ENCODE results near the gene INPP5A. TPM values are rescaled to one million over a fixed set of nuclear protein-coding genes. Genes with fewer than 3 reads are reported as not detected.

Gene INPP5A
- total and polyA plus RNA-seq, 9 of the 15 experiments (the other 6 are each of a cell fraction or from before 2014, with no cell fraction given): 0.66 to 11.6 (median 7.7) TPM

GRCh38 chr10:132603851-132604533 is 66.4 kb downstream of the INPP5A start (continued):
- TF ChIP-seq ZHX1 (conservative IDR thresholded peaks at IDR 0.05; ENCODE audit: low read length) (no peak), SIN3B (IDR thresholded peaks at IDR 0.05; ENCODE audit: low read depth) (no peak), USF1 (CRISPR knock-in tag; IDR thresholded peaks at IDR 0.05) (no peak), HOXB6 (CRISPR knock-in tag; IDR thresholded peaks at IDR 0.05; ENCODE audit: borderline replicate concordance) (no peak), GABPB1 (CRISPR knock-in tag; IDR thresholded peaks at IDR 0.05) (no peak)

- Histone ChIP-seq H4K20me1 (replicated peaks; ENCODE audit: control insufficient read depth, insufficient read depth, low read length) (no peaks in the 10 kb centered on the region), H3K79me2 (ENCODE audit: control insufficient read depth, insufficient read depth, low read length) (no peaks in the 10 kb centered on the region; the same call in 2 of the 3 replicates), H2AFZ (ENCODE audit: low read depth, low read length) (no peak overlapping the region), H3K9me3 (replicated peaks; ENCODE audit: control insufficient read depth, insufficient read depth, low read depth, low read length) (no peaks in the 10 kb centered on the region), H3K36me3 (ENCODE audit: control insufficient read depth, insufficient read depth, low read length) (no peaks in the 10 kb centered on the region), H3K4me3 (no peak overlapping the region), H3K9ac (ENCODE audit: insufficient read depth in 1 of 2, low read depth in 2 of 2, low read length in 2 of 2) (no peak overlapping the region), H3K4me1 (replicated peaks in 1 of 2; ENCODE audit: control insufficient read depth in 2 of 2, insufficient read depth in 2 of 2, low read length in 2 of 2) (peaks cover 0 to 23% of the 10 kb centered on the region in 2 experiments; a peak in 2 of 5 replicates), H3K27ac (ENCODE audit: extremely low read depth, low read depth, low read length) (no peak overlapping the region), H3K27me3 (ENCODE audit: control insufficient read depth in 2 of 2, insufficient read depth in 2 of 2, low read length in 2 of 2) (no peaks in the 10 kb centered on the region), H3K4me2 (ENCODE audit: insufficient read depth, low read length) (no peak overlapping the region), H3K9me1 (ENCODE audit: control insufficient read depth, insufficient read depth, low read length) (no peaks in the 10 kb centered on the region)
- ATAC-seq: no peak
- WGBS (ENCODE audit: insufficient coverage, low coverage, missing lambda C conversion rate): 28% methylated on average over 3 of the region's 3 CpGs
- BruUV-seq (replicated peaks): no TSS peak
- intact Hi-C loops (cut with micrococcal nuclease): no loop called here
- in situ Hi-C loops (cut with MboI): no loop called here
- no peak for FAIRE-seq
- POLR2A ChIA-PET: no interaction called here
- CTCF ChIA-PET (ENCODE audit: low intra/inter-chr PET ratio): no interaction called here
- DNase-seq (ENCODE audit: extremely low read depth in 1 of 4, low spot score in 3 of 4): no peak
- no peak for TF ChIP-seq BRF2 (IDR thresholded peaks at IDR 0.05; ENCODE audit: borderline replicate concordance, insufficient read depth, insufficient read length)
- no peak for TF ChIP-seq NR1H2 (CRISPR knock-in tag; IDR thresholded peaks at IDR 0.05)
- no peak for TF ChIP-seq SMARCE1 (IDR thresholded peaks at IDR 0.05)
- no peak for TF ChIP-seq CREM (IDR thresholded peaks at IDR 0.05; ENCODE audit: low read depth)
- no peak for TF ChIP-seq FIP1L1 (IDR thresholded peaks at IDR 0.05; ENCODE audit: low read depth, low read length, poor library complexity, severe bottlenecking)
- no peak for TF ChIP-seq CEBPZ (IDR thresholded peaks at IDR 0.05; ENCODE audit: borderline replicate concordance, low read depth, low read length)
These were observed 67.1 kb downstream of the INPP5A start for GRCh38 chr10:132604686-132605085.

Data from K562 (cell line).